ENCODE measurements around the gene IDH3A.
A peak's percentile ranks its signal among the peaks of the same experiment; 100 is the strongest.

IDH3A gene

GRCh38 chr15:78129751-78130287 lies 19.3 kb upstream of the IDH3A start:
- Histone ChIP-seq H3K4me3 (ENCODE audit: low read length in 2 of 2) (no peak overlapping the region), H3K9me3 (ENCODE audit: control insufficient read depth in 2 of 2, low read length in 2 of 2) (no peaks in the 10 kb centered on the region), H3K27ac (ENCODE audit: low read length) (no peak overlapping the region), H3K36me3 (ENCODE audit: control insufficient read depth in 2 of 2, insufficient read depth in 2 of 2, low read length in 2 of 2) (no peaks in the 10 kb centered on the region), H3K9ac (ENCODE audit: low read length in 2 of 2) (no peak overlapping the region), H3K27me3 (ENCODE audit: control insufficient read depth in 1 of 2, insufficient read depth in 2 of 2, low read length in 2 of 2) (no peaks in the 10 kb centered on the region), H3K4me1 (ENCODE audit: control insufficient read depth, insufficient read depth, low read length) (peaks cover 13% of the 10 kb centered on the region)

- Histone ChIP-seq H3K4me1 (ENCODE audit: control insufficient read depth, insufficient read depth, low read length) (peaks cover 13% of the 10 kb centered on the region), H3K36me3 (ENCODE audit: control insufficient read depth in 2 of 2, insufficient read depth in 2 of 2, low read length in 2 of 2) (no peaks in the 10 kb centered on the region), H3K27ac (ENCODE audit: low read length) (no peak overlapping the region), H3K9me3 (ENCODE audit: control insufficient read depth in 2 of 2, low read length in 2 of 2) (no peaks in the 10 kb centered on the region), H3K9ac (ENCODE audit: low read length in 2 of 2) (no peak overlapping the region), H3K4me3 (ENCODE audit: low read length in 2 of 2) (peak overlapping the region in 1 of 2 donors; percentile 83), H3K27me3 (ENCODE audit: control insufficient read depth in 1 of 2, insufficient read depth in 2 of 2, low read length in 2 of 2) (no peaks in the 10 kb centered on the region)
Observed at GRCh38 chr15:78130466-78131294, 18.5 kb upstream of the IDH3A start.

GRCh38 chr15:78131295-78132061 lies 17.7 kb upstream of the IDH3A start, which contains the start of gene CIB2:
Gene CIB2 (minus strand): TSS chr15:78131445. CDS start chr15:78131215, 230 bp downstream.
- Histone ChIP-seq H3K27me3 (ENCODE audit: control insufficient read depth in 1 of 2, insufficient read depth in 2 of 2, low read length in 2 of 2) (no peaks in the 10 kb centered on the region), H3K4me3 (ENCODE audit: low read length in 2 of 2) (peak within 1 kb of the TSS; percentile 66 to 83)

GRCh38 chr15:78133801-78134200 lies 15.4 kb upstream of the IDH3A start:
- Histone ChIP-seq H3K27ac (ENCODE audit: low read length) (no peak overlapping the region), H3K9me3 (ENCODE audit: control insufficient read depth in 2 of 2, low read length in 2 of 2) (no peaks in the 10 kb centered on the region), H3K4me1 (ENCODE audit: control insufficient read depth, insufficient read depth, low read length) (peaks cover 13% of the 10 kb centered on the region), H3K9ac (ENCODE audit: low read length in 2 of 2) (peak overlapping the region in 1 of 2 donors; percentile 28), H3K4me3 (ENCODE audit: low read length in 2 of 2) (no peak overlapping the region), H3K27me3 (ENCODE audit: control insufficient read depth in 1 of 2, insufficient read depth in 2 of 2, low read length in 2 of 2) (no peaks in the 10 kb centered on the region), H3K36me3 (ENCODE audit: control insufficient read depth in 2 of 2, insufficient read depth in 2 of 2, low read length in 2 of 2) (no peaks in the 10 kb centered on the region)

More at GRCh38 chr15:78131295-78132061, 17.7 kb upstream of the IDH3A start, which contains the start of gene CIB2:
- Histone ChIP-seq H3K4me1 (ENCODE audit: control insufficient read depth, insufficient read depth, low read length) (peaks cover 13% of the 10 kb centered on the region), H3K36me3 (ENCODE audit: control insufficient read depth in 2 of 2, insufficient read depth in 2 of 2, low read length in 2 of 2) (no peaks in the 10 kb centered on the region), H3K27ac (ENCODE audit: low read length) (peak within 1 kb of the TSS; percentile 74), H3K9ac (ENCODE audit: low read length in 2 of 2) (peak within 1 kb of the TSS; percentile 95 to 96), H3K9me3 (ENCODE audit: control insufficient read depth in 2 of 2, low read length in 2 of 2) (no peaks in the 10 kb centered on the region)

GRCh38 chr15:78139578-78139977 lies 9.6 kb upstream of the IDH3A start:
- Histone ChIP-seq H3K4me1 (ENCODE audit: control insufficient read depth, insufficient read depth, low read length) (no peaks in the 10 kb centered on the region), H3K36me3 (ENCODE audit: control insufficient read depth in 2 of 2, insufficient read depth in 2 of 2, low read length in 2 of 2) (no peaks in the 10 kb centered on the region), H3K27ac (ENCODE audit: low read length) (no peak overlapping the region), H3K9me3 (ENCODE audit: control insufficient read depth in 2 of 2, low read length in 2 of 2) (no peaks in the 10 kb centered on the region), H3K27me3 (ENCODE audit: control insufficient read depth in 1 of 2, insufficient read depth in 2 of 2, low read length in 2 of 2) (no peaks in the 10 kb centered on the region), H3K4me3 (ENCODE audit: low read length in 2 of 2) (no peak overlapping the region), H3K9ac (ENCODE audit: low read length in 2 of 2) (no peak overlapping the region)

GRCh38 chr15:78140292-78140691 lies 8.9 kb upstream of the IDH3A start:
- no peaks in the 10 kb centered on the region for H3K36me3 ChIP-seq (ENCODE audit: control insufficient read depth in 2 of 2, insufficient read depth in 2 of 2, low read length in 2 of 2)
- no peaks in the 10 kb centered on the region for H3K9me3 ChIP-seq (ENCODE audit: control insufficient read depth in 2 of 2, low read length in 2 of 2)
- no peaks in the 10 kb centered on the region for H3K4me1 ChIP-seq (ENCODE audit: control insufficient read depth, insufficient read depth, low read length)
- H3K27ac ChIP-seq (ENCODE audit: low read length), result no peak overlapping the region
- H3K4me3 ChIP-seq (ENCODE audit: low read length in 2 of 2), result no peak overlapping the region
- no peaks in the 10 kb centered on the region for H3K27me3 ChIP-seq (ENCODE audit: control insufficient read depth in 1 of 2, insufficient read depth in 2 of 2, low read length in 2 of 2)
- H3K9ac ChIP-seq (ENCODE audit: low read length in 2 of 2), result no peak overlapping the region

GRCh38 chr15:78142332-78142731 lies 6.8 kb upstream of the IDH3A start:
- H3K36me3 ChIP-seq (ENCODE audit: control insufficient read depth in 2 of 2, insufficient read depth in 2 of 2, low read length in 2 of 2), result no peaks in the 10 kb centered on the region
- H3K9me3 ChIP-seq (ENCODE audit: control insufficient read depth in 2 of 2, low read length in 2 of 2), result no peaks in the 10 kb centered on the region
- H3K9ac ChIP-seq (ENCODE audit: low read length in 2 of 2), result no peak overlapping the region
- H3K4me3 ChIP-seq (ENCODE audit: low read length in 2 of 2), result no peak overlapping the region
- no peaks in the 10 kb centered on the region for H3K4me1 ChIP-seq (ENCODE audit: control insufficient read depth, insufficient read depth, low read length)
- no peak overlapping the region for H3K27ac ChIP-seq (ENCODE audit: low read length)
- H3K27me3 ChIP-seq (ENCODE audit: control insufficient read depth in 1 of 2, insufficient read depth in 2 of 2, low read length in 2 of 2), result no peaks in the 10 kb centered on the region

GRCh38 chr15:78146425-78147154 lies 2.6 kb upstream of the IDH3A start:
- Histone ChIP-seq H3K36me3 (ENCODE audit: control insufficient read depth in 2 of 2, insufficient read depth in 2 of 2, low read length in 2 of 2) (no peaks in the 10 kb centered on the region), H3K9me3 (ENCODE audit: control insufficient read depth in 2 of 2, low read length in 2 of 2) (no peaks in the 10 kb centered on the region), H3K27ac (ENCODE audit: low read length) (no peak overlapping the region), H3K4me3 (ENCODE audit: low read length in 2 of 2) (no peak overlapping the region), H3K27me3 (ENCODE audit: control insufficient read depth in 1 of 2, insufficient read depth in 2 of 2, low read length in 2 of 2) (no peaks in the 10 kb centered on the region), H3K9ac (ENCODE audit: low read length in 2 of 2) (no peak overlapping the region), H3K4me1 (ENCODE audit: control insufficient read depth, insufficient read depth, low read length) (peaks cover 20% of the 10 kb centered on the region)

GRCh38 chr15:78147566-78147965 lies 1.6 kb upstream of the IDH3A start:
- H3K27me3 ChIP-seq (ENCODE audit: control insufficient read depth in 1 of 2, insufficient read depth in 2 of 2, low read length in 2 of 2), result no peaks in the 10 kb centered on the region
- H3K27ac ChIP-seq (ENCODE audit: low read length), result no peak overlapping the region
- H3K4me1 ChIP-seq (ENCODE audit: control insufficient read depth, insufficient read depth, low read length), result peaks cover 20% of the 10 kb centered on the region
- H3K4me3 ChIP-seq (ENCODE audit: low read length in 2 of 2), result no peak overlapping the region
- H3K9ac ChIP-seq (ENCODE audit: low read length in 2 of 2), result no peak overlapping the region
- no peaks in the 10 kb centered on the region for H3K9me3 ChIP-seq (ENCODE audit: control insufficient read depth in 2 of 2, low read length in 2 of 2)
- no peaks in the 10 kb centered on the region for H3K36me3 ChIP-seq (ENCODE audit: control insufficient read depth in 2 of 2, insufficient read depth in 2 of 2, low read length in 2 of 2)

- no peak overlapping the region for H3K27ac ChIP-seq (ENCODE audit: low read length)
- peak overlapping the region; percentile 79 to 81 for H3K9ac ChIP-seq (ENCODE audit: low read length in 2 of 2)
- no peaks in the 10 kb centered on the region for H3K27me3 ChIP-seq (ENCODE audit: control insufficient read depth in 1 of 2, insufficient read depth in 2 of 2, low read length in 2 of 2)
Observed at GRCh38 chr15:78148392-78149067, 632 bp upstream of the IDH3A start.

More at GRCh38 chr15:78148392-78149067, 632 bp upstream of the IDH3A start:
- Histone ChIP-seq H3K4me3 (ENCODE audit: low read length in 2 of 2) (peak overlapping the region; percentile 75 to 84), H3K9me3 (ENCODE audit: control insufficient read depth in 2 of 2, low read length in 2 of 2) (no peaks in the 10 kb centered on the region), H3K4me1 (ENCODE audit: control insufficient read depth, insufficient read depth, low read length) (peaks cover 20% of the 10 kb centered on the region), H3K36me3 (ENCODE audit: control insufficient read depth in 2 of 2, insufficient read depth in 2 of 2, low read length in 2 of 2) (no peaks in the 10 kb centered on the region)
